ENCODE measurements around the gene CHCHD3.

The CHCHD3 gene

GRCh38 chr7:132876576-132876975 is 205.3 kb downstream of the CHCHD3 start:
- Histone ChIP-seq H3K9ac (ENCODE audit: low read depth, low read length) (no peak overlapping the region), H3K27ac (ENCODE audit: low read depth, low read length) (no peak overlapping the region), H3K36me3 (ENCODE audit: insufficient read depth, low read length) (no peaks in the 10 kb centered on the region), H3K9me3 (ENCODE audit: insufficient read depth, low read depth, low read length) (no peaks in the 10 kb centered on the region), H3K4me3 (ENCODE audit: low read length) (no peak overlapping the region), H3K4me1 (ENCODE audit: insufficient read depth, low read length) (peaks cover 24% of the 10 kb centered on the region), H3K27me3 (ENCODE audit: insufficient read depth, low read length) (no peaks in the 10 kb centered on the region)
- 100% methylated on average over 1 of the region's 1 CpG for WGBS

- Histone ChIP-seq H3K36me3 (ENCODE audit: insufficient read depth, low read length) (no peaks in the 10 kb centered on the region), H3K4me3 (ENCODE audit: low read length) (no peak overlapping the region), H3K4me1 (ENCODE audit: insufficient read depth, low read length) (peaks cover 7% of the 10 kb centered on the region), H3K27ac (ENCODE audit: low read depth, low read length) (no peak overlapping the region), H3K9ac (ENCODE audit: low read depth, low read length) (no peak overlapping the region), H3K9me3 (ENCODE audit: insufficient read depth, low read depth, low read length) (no peaks in the 10 kb centered on the region), H3K27me3 (ENCODE audit: insufficient read depth, low read length) (no peaks in the 10 kb centered on the region)
- WGBS: 86% methylated on average over 5 of the region's 5 CpGs
Measured at GRCh38 chr7:132872034-132872433, 209.9 kb downstream of the CHCHD3 start.

GRCh38 chr7:132871419-132871818 is 210.5 kb downstream of the CHCHD3 start:
- Histone ChIP-seq H3K9me3 (ENCODE audit: insufficient read depth, low read depth, low read length) (no peaks in the 10 kb centered on the region), H3K9ac (ENCODE audit: low read depth, low read length) (no peak overlapping the region), H3K4me3 (ENCODE audit: low read length) (no peak overlapping the region), H3K27ac (ENCODE audit: low read depth, low read length) (no peak overlapping the region), H3K36me3 (ENCODE audit: insufficient read depth, low read length) (no peaks in the 10 kb centered on the region), H3K27me3 (ENCODE audit: insufficient read depth, low read length) (no peaks in the 10 kb centered on the region), H3K4me1 (ENCODE audit: insufficient read depth, low read length) (peaks cover 4% of the 10 kb centered on the region; the same call in 1 of the 2 replicates)
- WGBS: 100% methylated on average over 5 of the region's 6 CpGs

GRCh38 chr7:132869166-132869861 is 212.6 kb downstream of the CHCHD3 start:
- Histone ChIP-seq H3K9me3 (ENCODE audit: insufficient read depth, low read depth, low read length) (no peaks in the 10 kb centered on the region), H3K27ac (ENCODE audit: low read depth, low read length) (no peak overlapping the region), H3K27me3 (ENCODE audit: insufficient read depth, low read length) (no peaks in the 10 kb centered on the region), H3K9ac (ENCODE audit: low read depth, low read length) (no peak overlapping the region), H3K36me3 (ENCODE audit: insufficient read depth, low read length) (no peaks in the 10 kb centered on the region), H3K4me1 (ENCODE audit: insufficient read depth, low read length) (peaks cover 4% of the 10 kb centered on the region; the same call in 1 of the 2 replicates), H3K4me3 (ENCODE audit: low read length) (no peak overlapping the region)
- 94% methylated on average over 5 of the region's 5 CpGs for WGBS

- no peak overlapping the region for H3K4me3 ChIP-seq (ENCODE audit: low read length)
- no peaks in the 10 kb centered on the region for H3K27me3 ChIP-seq (ENCODE audit: insufficient read depth, low read length)
- peaks cover 4% of the 10 kb centered on the region; the same call in 1 of the 2 replicates for H3K4me1 ChIP-seq (ENCODE audit: insufficient read depth, low read length)
- H3K27ac ChIP-seq (ENCODE audit: low read depth, low read length): no peak overlapping the region
- H3K9ac ChIP-seq (ENCODE audit: low read depth, low read length): no peak overlapping the region
- no peaks in the 10 kb centered on the region for H3K36me3 ChIP-seq (ENCODE audit: insufficient read depth, low read length)
- no peaks in the 10 kb centered on the region for H3K9me3 ChIP-seq (ENCODE audit: insufficient read depth, low read depth, low read length)
- 96% methylated on average over 1 of the region's 1 CpG for WGBS
Measured at GRCh38 chr7:132866551-132866950, 215.3 kb downstream of the CHCHD3 start.

GRCh38 chr7:132866144-132866531 is 215.8 kb downstream of the CHCHD3 start:
- H3K9me3 ChIP-seq (ENCODE audit: insufficient read depth, low read depth, low read length): no peaks in the 10 kb centered on the region
- WGBS: 89% methylated on average over 2 of the region's 2 CpGs
- no peak overlapping the region for H3K27ac ChIP-seq (ENCODE audit: low read depth, low read length)
- peaks cover 4% of the 10 kb centered on the region; the same call in 1 of the 2 replicates for H3K4me1 ChIP-seq (ENCODE audit: insufficient read depth, low read length)
- no peak overlapping the region for H3K4me3 ChIP-seq (ENCODE audit: low read length)
- H3K9ac ChIP-seq (ENCODE audit: low read depth, low read length): no peak overlapping the region
- no peaks in the 10 kb centered on the region for H3K36me3 ChIP-seq (ENCODE audit: insufficient read depth, low read length)
- H3K27me3 ChIP-seq (ENCODE audit: insufficient read depth, low read length): no peaks in the 10 kb centered on the region

GRCh38 chr7:132865366-132866143 is 216.3 kb downstream of the CHCHD3 start:
- Histone ChIP-seq H3K27ac (ENCODE audit: low read depth, low read length) (no peak overlapping the region), H3K36me3 (ENCODE audit: insufficient read depth, low read length) (no peaks in the 10 kb centered on the region), H3K9ac (ENCODE audit: low read depth, low read length) (no peak overlapping the region), H3K9me3 (ENCODE audit: insufficient read depth, low read depth, low read length) (no peaks in the 10 kb centered on the region), H3K4me3 (ENCODE audit: low read length) (no peak overlapping the region), H3K4me1 (ENCODE audit: insufficient read depth, low read length) (peaks cover 4% of the 10 kb centered on the region; the same call in 1 of the 2 replicates), H3K27me3 (ENCODE audit: insufficient read depth, low read length) (no peaks in the 10 kb centered on the region)
- 94% methylated on average over 11 of the region's 11 CpGs for WGBS

GRCh38 chr7:132861940-132862554 is 219.8 kb downstream of the CHCHD3 start:
- Histone ChIP-seq H3K27me3 (ENCODE audit: insufficient read depth, low read length) (no peaks in the 10 kb centered on the region), H3K36me3 (ENCODE audit: insufficient read depth, low read length) (no peaks in the 10 kb centered on the region), H3K4me1 (ENCODE audit: insufficient read depth, low read length) (no peaks in the 10 kb centered on the region), H3K9ac (ENCODE audit: low read depth, low read length) (no peak overlapping the region), H3K9me3 (ENCODE audit: insufficient read depth, low read depth, low read length) (no peaks in the 10 kb centered on the region), H3K4me3 (ENCODE audit: low read length) (no peak overlapping the region), H3K27ac (ENCODE audit: low read depth, low read length) (no peak overlapping the region)
- 95% methylated on average over 4 of the region's 4 CpGs for WGBS

GRCh38 chr7:132861424-132861823 is 220.5 kb downstream of the CHCHD3 start:
- Histone ChIP-seq H3K4me1 (ENCODE audit: insufficient read depth, low read length) (peaks cover 6% of the 10 kb centered on the region), H3K4me3 (ENCODE audit: low read length) (no peak overlapping the region), H3K36me3 (ENCODE audit: insufficient read depth, low read length) (no peaks in the 10 kb centered on the region), H3K27me3 (ENCODE audit: insufficient read depth, low read length) (no peaks in the 10 kb centered on the region), H3K27ac (ENCODE audit: low read depth, low read length) (no peak overlapping the region), H3K9me3 (ENCODE audit: insufficient read depth, low read depth, low read length) (no peaks in the 10 kb centered on the region), H3K9ac (ENCODE audit: low read depth, low read length) (no peak overlapping the region)
- WGBS: 100% methylated on average over 3 of the region's 3 CpGs

- 89% methylated on average over 1 of the region's 1 CpG for WGBS
Measured at GRCh38 chr7:132859199-132859598, 222.7 kb downstream of the CHCHD3 start.

GRCh38 chr7:132858760-132859159 is 223.1 kb downstream of the CHCHD3 start:
- Histone ChIP-seq H3K36me3 (ENCODE audit: insufficient read depth, low read length) (no peaks in the 10 kb centered on the region), H3K27ac (ENCODE audit: low read depth, low read length) (no peak overlapping the region), H3K9ac (ENCODE audit: low read depth, low read length) (no peak overlapping the region), H3K9me3 (ENCODE audit: insufficient read depth, low read depth, low read length) (no peaks in the 10 kb centered on the region), H3K4me1 (ENCODE audit: insufficient read depth, low read length) (peaks cover 17% of the 10 kb centered on the region), H3K27me3 (ENCODE audit: insufficient read depth, low read length) (no peaks in the 10 kb centered on the region), H3K4me3 (ENCODE audit: low read length) (no peak overlapping the region)
- WGBS: 97% methylated on average over 4 of the region's 4 CpGs

More at GRCh38 chr7:132859199-132859598, 222.7 kb downstream of the CHCHD3 start:
- H3K27me3 ChIP-seq (ENCODE audit: insufficient read depth, low read length): no peaks in the 10 kb centered on the region
- H3K9ac ChIP-seq (ENCODE audit: low read depth, low read length): no peak overlapping the region
- no peaks in the 10 kb centered on the region for H3K36me3 ChIP-seq (ENCODE audit: insufficient read depth, low read length)
- no peak overlapping the region for H3K4me3 ChIP-seq (ENCODE audit: low read length)
- no peaks in the 10 kb centered on the region for H3K9me3 ChIP-seq (ENCODE audit: insufficient read depth, low read depth, low read length)
- no peak overlapping the region for H3K27ac ChIP-seq (ENCODE audit: low read depth, low read length)
- peaks cover 17% of the 10 kb centered on the region for H3K4me1 ChIP-seq (ENCODE audit: insufficient read depth, low read length)
